Measurements from ENCODE around the gene SLC7A11.

Gene SLC7A11

DNA sequence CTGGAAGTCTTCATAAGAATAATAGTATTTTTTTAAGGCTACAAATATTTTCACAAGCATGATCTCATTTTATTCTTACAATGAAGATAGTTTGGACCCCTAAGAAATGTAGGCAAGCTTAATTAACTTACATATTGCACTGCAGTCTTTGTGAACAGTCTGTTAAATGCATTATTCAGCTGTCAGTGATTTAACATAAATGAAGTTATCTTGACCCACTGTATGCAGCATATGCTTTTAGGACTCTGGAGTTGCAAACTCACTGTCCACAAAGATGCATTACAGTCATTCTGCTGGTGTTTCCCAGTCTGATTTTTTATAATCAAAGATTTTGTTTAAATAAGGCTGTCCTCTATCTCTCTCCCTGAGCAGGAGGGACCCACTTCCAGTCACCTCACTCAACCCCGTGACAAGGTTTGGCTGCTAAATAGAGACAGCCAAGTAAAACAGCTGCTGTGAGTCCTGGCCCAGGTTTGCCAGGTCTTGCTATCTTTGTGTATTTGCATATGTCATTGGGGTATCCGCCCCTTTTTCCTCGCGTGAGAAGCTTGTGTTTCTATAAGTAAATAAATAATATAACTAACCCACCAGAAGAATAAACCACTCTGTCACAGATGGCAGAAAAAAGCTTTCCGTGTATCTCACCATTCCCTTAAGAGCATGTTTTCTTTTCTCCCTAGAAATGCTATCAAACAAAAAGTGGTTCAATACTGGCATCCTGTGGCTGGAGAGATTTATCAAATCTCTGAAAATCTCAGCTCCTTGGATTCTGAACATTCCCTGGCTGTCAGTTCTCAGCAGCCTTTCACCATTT is 67.0 kb downstream of the SLC7A11 start:
- no peak for DNase-seq (ENCODE audit: low spot score)
- TF ChIP-seq, protein P1, sequence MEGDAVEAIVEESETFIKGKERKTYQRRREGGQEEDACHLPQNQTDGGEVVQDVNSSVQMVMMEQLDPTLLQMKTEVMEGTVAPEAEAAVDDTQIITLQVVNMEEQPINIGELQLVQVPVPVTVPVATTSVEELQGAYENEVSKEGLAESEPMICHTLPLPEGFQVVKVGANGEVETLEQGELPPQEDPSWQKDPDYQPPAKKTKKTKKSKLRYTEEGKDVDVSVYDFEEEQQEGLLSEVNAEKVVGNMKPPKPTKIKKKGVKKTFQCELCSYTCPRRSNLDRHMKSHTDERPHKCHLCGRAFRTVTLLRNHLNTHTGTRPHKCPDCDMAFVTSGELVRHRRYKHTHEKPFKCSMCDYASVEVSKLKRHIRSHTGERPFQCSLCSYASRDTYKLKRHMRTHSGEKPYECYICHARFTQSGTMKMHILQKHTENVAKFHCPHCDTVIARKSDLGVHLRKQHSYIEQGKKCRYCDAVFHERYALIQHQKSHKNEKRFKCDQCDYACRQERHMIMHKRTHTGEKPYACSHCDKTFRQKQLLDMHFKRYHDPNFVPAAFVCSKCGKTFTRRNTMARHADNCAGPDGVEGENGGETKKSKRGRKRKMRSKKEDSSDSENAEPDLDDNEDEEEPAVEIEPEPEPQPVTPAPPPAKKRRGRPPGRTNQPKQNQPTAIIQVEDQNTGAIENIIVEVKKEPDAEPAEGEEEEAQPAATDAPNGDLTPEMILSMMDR (IDR thresholded peaks at IDR 0.05; ENCODE audit: extremely low read depth, missing control alignments) = no peak

GRCh38 chr4:138164208-138164607 is 77.9 kb downstream of the SLC7A11 start:
- TF ChIP-seq, protein P1 (IDR thresholded peaks at IDR 0.05; ENCODE audit: extremely low read depth, missing control alignments) = no peak
- DNase-seq (ENCODE audit: low spot score) = no peak

DNA sequence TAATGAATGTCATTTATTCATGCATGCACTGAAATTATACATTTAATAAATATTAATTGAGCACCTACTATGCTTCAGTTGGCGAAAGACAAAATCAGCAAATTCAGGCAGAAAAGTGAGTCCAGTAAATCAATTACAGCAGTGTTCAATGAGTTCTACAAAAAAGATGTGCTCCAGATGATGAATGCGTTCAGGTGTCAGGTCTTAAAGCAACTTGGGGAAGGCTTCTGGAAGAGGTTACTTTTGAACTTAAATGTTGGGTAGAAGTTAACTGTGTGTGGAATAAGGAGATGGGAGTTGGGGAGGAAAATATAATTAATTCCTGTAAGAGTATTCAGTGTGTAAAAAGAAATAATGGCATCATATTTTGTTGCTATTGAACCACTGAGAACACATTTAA is 79.0 kb downstream of the SLC7A11 start:
- TF ChIP-seq, protein P1 (IDR thresholded peaks at IDR 0.05; ENCODE audit: extremely low read depth, missing control alignments) = no peak

GRCh38 chr4:138162259-138162658 is 79.9 kb downstream of the SLC7A11 start:
- DNase-seq (ENCODE audit: low spot score) = no peak
- TF ChIP-seq, protein P1 (IDR thresholded peaks at IDR 0.05; ENCODE audit: extremely low read depth, missing control alignments) = no peak

More for the DNA sequence above, 79.0 kb downstream of the SLC7A11 start:
- no peak for DNase-seq (ENCODE audit: low spot score)

DNA sequence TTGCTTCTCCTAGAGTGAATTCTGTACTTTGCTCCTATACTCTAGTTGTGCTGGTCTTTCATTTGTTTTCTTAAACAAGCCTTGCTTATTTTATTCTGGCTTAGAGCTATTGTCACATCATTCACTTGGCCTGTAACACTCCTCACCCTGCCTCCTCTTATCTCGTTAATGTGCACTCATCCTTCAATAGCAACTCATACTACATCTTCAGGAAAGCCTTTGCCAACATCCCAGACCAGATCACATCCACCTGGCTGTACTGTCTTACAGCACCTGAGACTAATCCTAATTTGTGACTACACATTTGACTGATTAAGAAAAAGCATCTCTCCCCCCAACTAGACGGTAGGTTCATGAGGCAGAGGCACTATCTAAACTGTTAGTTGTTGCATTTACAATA is 80.8 kb downstream of the SLC7A11 start:
- TF ChIP-seq, protein P1 (IDR thresholded peaks at IDR 0.05; ENCODE audit: extremely low read depth, missing control alignments) = no peak
- no peak for DNase-seq (ENCODE audit: low spot score)

DNA sequence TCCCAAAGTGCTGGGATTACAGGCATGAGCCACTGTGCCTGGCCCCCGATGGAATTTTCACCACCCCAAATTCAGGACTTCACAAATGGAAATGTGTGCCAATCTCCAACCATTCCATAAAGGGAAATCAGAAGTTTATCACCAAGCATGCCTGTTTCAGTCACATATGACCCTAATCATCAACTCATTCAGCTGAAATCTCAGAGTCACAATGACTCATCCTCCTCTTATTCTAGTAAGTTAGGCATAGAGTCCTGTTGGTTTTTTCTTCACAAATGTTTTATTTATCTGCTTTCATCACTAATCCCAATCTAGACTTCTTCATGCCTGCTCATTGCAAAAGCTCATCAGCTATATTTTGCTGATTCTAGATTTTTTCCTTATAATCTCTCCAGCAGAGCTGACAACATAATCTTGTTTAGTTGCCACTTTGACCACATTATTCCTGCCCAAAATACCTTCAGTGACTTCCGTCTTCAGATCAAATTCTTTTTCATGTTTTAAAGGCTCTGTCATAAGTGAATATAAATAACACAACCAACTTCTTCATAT is 83.3 kb downstream of the SLC7A11 start:
- TF ChIP-seq, protein P1 (IDR thresholded peaks at IDR 0.05; ENCODE audit: extremely low read depth, missing control alignments) = no peak
- DNase-seq (ENCODE audit: low spot score) = no peak

GRCh38 chr4:138140879-138141278 is 101.3 kb downstream of the SLC7A11 start:
- TF ChIP-seq, protein P1 (IDR thresholded peaks at IDR 0.05; ENCODE audit: extremely low read depth, missing control alignments) = no peak
- no peak for DNase-seq (ENCODE audit: low spot score)

Data from GM20000 (cell line).